GM19455 (cell line): ENCODE data around the gene MID1.

ENCODE experiments used
- ATAC-seq: cut with Tn5 transposase; IDR thresholded peaks from one replicate; pipeline ENCODE4 v1.9.1; 2021; ENCODE audit not compliant: unreplicated experiment

The MID1 gene

GRCh38 chrX:10502961-10503360 lies 117.4 kb downstream of the MID1 start:
- ATAC-seq, result no peak

- ATAC-seq, result no peak
Observed at GRCh38 chrX:10501611-10502010, 118.8 kb downstream of the MID1 start.

GRCh38 chrX:10496345-10496965 lies 123.9 kb downstream of the MID1 start:
- no peak for ATAC-seq

GRCh38 chrX:10495677-10496076 lies 124.7 kb downstream of the MID1 start:
- ATAC-seq, result no peak

GRCh38 chrX:10492250-10492649 lies 128.1 kb downstream of the MID1 start:
- no peak for ATAC-seq

GRCh38 chrX:10486373-10486772 lies 134.0 kb downstream of the MID1 start:
- ATAC-seq, result no peak

- ATAC-seq, result no peak
Observed at GRCh38 chrX:10485326-10485725, 135.1 kb downstream of the MID1 start.

- no peak for ATAC-seq
Observed at GRCh38 chrX:10484683-10485247, 135.6 kb downstream of the MID1 start.

- no peak for ATAC-seq
Observed at GRCh38 chrX:10483191-10483831, 137.1 kb downstream of the MID1 start.

- no peak for ATAC-seq
Observed at GRCh38 chrX:10482708-10483107, 137.7 kb downstream of the MID1 start.

- ATAC-seq, result no peak
Observed at GRCh38 chrX:10482261-10482660, 138.1 kb downstream of the MID1 start.

GRCh38 chrX:10480861-10481260 lies 139.5 kb downstream of the MID1 start:
- ATAC-seq, result no peak

GRCh38 chrX:10479508-10479907 lies 140.9 kb downstream of the MID1 start:
- ATAC-seq, result no peak

- ATAC-seq, result no peak
Observed at GRCh38 chrX:10477525-10477924, 142.9 kb downstream of the MID1 start.

- ATAC-seq, result no peak
Observed at GRCh38 chrX:10474913-10475568, 145.3 kb downstream of the MID1 start.

GRCh38 chrX:10474510-10474909 lies 145.9 kb downstream of the MID1 start:
- ATAC-seq, result no peak

- no peak for ATAC-seq
Observed at GRCh38 chrX:10471418-10471817, 149.0 kb downstream of the MID1 start.

GRCh38 chrX:10470009-10470408 lies 150.4 kb downstream of the MID1 start:
- ATAC-seq, result no peak

- ATAC-seq, result no peak
Observed at GRCh38 chrX:10467793-10468192, 152.6 kb downstream of the MID1 start.

- ATAC-seq, result no peak
Observed at GRCh38 chrX:10465254-10465653, 155.1 kb downstream of the MID1 start.

GRCh38 chrX:10457092-10457491 lies 163.3 kb downstream of the MID1 start:
- ATAC-seq, result no peak

- ATAC-seq, result no peak
Observed at GRCh38 chrX:10453945-10454344, 166.4 kb downstream of the MID1 start.
